Adrenal gland (tissue), 5 donors: ENCODE data around the gene BICRAL.

Experiments used
- CTCF ChIP-seq, 6 experiments: fragments of 450-650 bp in 4 of 6; fragments of 200-600 bp in 2 of 6; sonication (generic) in 1 of 6; IDR thresholded peaks; 1 replicate in 5 of 6; 2 replicates in 1 of 6; pipeline versions ENCODE4 v1.5.1 to v1.8.0; 2016 to 2021; ENCODE audit warnings: antibody characterized with exemption in 6 of 6, mild to moderate bottlenecking in 2 of 6, moderate library complexity in 1 of 6
- POLR2A ChIP-seq, 2 donors: fragments of 450-650 bp; IDR thresholded peaks; one replicate each; pipeline ENCODE4 v1.6.1; 2017; ENCODE audit warnings: antibody characterized with exemption in 2 of 2, mild to moderate bottlenecking in 2 of 2, moderate library complexity in 1 of 2
- donor health status: DM: no; HTN: no; CAD: no.

- TF ChIP-seq POLR2A (IDR thresholded peaks at IDR 0.05) = peak; percentile 42 to 69
- TF ChIP-seq CTCF (IDR thresholded peaks at IDR 0.05) = no peak
These were observed 35.1 kb upstream of the BICRAL start for GRCh38 chr6:42746463-42747391.
